Measurements from ENCODE around the gene KLHL5.

KLHL5 gene

DNA sequence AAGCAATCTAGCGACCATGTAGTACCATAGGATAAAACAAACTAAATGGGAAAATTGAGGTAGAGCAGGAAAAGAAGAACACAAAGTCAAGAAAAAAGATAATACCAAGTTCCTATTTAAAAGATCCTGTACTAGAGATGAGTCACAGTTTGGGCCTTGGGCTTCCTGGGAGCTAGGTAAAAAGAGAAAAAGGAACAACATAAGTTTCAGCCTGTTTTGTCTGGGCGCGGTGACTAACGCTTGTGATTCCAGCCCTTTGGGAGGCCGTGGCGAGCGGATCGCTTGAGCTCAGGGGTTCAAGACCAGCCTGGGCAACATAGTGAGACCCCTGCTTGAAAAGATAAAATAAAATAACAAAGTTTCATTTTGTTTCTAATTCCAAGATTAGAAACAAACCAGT lies 15.8 kb upstream of the KLHL5 start:
- no peak overlapping the region for H3K4me3 ChIP-seq (ENCODE audit: low read depth, low read length)
- H2AFZ ChIP-seq = no peak overlapping the region
- no peaks in the 10 kb centered on the region for H3K9me3 ChIP-seq (ENCODE audit: control insufficient read depth, low read length)
- no peaks in the 10 kb centered on the region for H3K36me3 ChIP-seq (ENCODE audit: control insufficient read depth, insufficient read depth, low read length)
- TF ChIP-seq, protein P1, sequence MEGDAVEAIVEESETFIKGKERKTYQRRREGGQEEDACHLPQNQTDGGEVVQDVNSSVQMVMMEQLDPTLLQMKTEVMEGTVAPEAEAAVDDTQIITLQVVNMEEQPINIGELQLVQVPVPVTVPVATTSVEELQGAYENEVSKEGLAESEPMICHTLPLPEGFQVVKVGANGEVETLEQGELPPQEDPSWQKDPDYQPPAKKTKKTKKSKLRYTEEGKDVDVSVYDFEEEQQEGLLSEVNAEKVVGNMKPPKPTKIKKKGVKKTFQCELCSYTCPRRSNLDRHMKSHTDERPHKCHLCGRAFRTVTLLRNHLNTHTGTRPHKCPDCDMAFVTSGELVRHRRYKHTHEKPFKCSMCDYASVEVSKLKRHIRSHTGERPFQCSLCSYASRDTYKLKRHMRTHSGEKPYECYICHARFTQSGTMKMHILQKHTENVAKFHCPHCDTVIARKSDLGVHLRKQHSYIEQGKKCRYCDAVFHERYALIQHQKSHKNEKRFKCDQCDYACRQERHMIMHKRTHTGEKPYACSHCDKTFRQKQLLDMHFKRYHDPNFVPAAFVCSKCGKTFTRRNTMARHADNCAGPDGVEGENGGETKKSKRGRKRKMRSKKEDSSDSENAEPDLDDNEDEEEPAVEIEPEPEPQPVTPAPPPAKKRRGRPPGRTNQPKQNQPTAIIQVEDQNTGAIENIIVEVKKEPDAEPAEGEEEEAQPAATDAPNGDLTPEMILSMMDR (IDR thresholded peaks at IDR 0.05) = no peak
- no peak overlapping the region for H3K27ac ChIP-seq
- H3K79me2 ChIP-seq = no peaks in the 10 kb centered on the region
- H3K27me3 ChIP-seq (ENCODE audit: control insufficient read depth, insufficient read depth, low read length) = no peaks in the 10 kb centered on the region
- H3K4me1 ChIP-seq = no peaks in the 10 kb centered on the region
- H3K4me2 ChIP-seq (ENCODE audit: low read length) = no peak overlapping the region
- H3K9ac ChIP-seq = no peak overlapping the region

DNA sequence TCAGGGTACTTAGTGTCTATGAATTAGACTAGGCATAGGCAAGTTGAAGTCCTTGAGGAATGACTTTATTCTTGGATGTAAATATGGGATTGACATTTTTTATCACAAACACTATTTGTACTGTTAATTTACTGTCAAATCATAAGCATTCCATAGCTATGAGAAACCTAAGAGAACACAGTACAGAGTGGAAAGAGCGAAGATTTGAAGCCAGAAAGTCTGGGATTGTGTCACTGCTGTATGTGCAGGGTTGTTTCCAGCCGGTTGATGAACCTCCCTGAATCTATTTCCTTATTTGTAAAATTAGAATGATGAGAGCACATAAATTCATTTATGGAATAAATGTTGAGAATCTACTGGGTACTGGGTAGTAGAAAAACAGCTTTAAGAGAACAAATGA lies 14.4 kb upstream of the KLHL5 start:
- no peaks in the 10 kb centered on the region for H3K36me3 ChIP-seq (ENCODE audit: control insufficient read depth, insufficient read depth, low read length)
- no peaks in the 10 kb centered on the region for H3K9me3 ChIP-seq (ENCODE audit: control insufficient read depth, low read length)
- H3K4me2 ChIP-seq (ENCODE audit: low read length) = no peak overlapping the region
- H3K4me1 ChIP-seq = no peaks in the 10 kb centered on the region
- TF ChIP-seq, protein P1 (IDR thresholded peaks at IDR 0.05) = no peak
- no peaks in the 10 kb centered on the region for H3K79me2 ChIP-seq
- no peak overlapping the region for H2AFZ ChIP-seq
- H3K4me3 ChIP-seq (ENCODE audit: low read depth, low read length) = no peak overlapping the region
- H3K27ac ChIP-seq = no peak overlapping the region
- no peak overlapping the region for H3K9ac ChIP-seq
- no peaks in the 10 kb centered on the region for H3K27me3 ChIP-seq (ENCODE audit: control insufficient read depth, insufficient read depth, low read length)

DNA sequence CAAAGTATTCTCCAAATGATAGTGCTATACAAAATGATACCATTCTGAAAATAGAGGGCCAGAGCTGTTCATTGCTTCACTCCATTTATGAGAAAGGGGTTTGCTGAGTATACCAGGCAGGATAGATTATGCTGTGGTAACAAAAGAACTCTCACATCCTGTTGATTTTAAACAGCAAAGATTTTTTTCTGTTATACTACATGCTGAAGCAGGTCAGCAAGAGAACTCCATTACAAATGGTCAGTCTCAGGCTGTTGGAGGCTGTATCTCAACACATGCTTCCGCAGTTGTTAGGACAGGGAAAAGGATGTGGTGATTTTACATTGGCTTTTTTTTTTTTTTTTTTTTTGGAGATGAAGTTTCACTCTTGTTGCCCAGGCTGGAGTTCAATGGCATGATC lies 13.7 kb upstream of the KLHL5 start:
- H3K27me3 ChIP-seq (ENCODE audit: control insufficient read depth, insufficient read depth, low read length) = no peaks in the 10 kb centered on the region
- no peak overlapping the region for H3K4me2 ChIP-seq (ENCODE audit: low read length)
- no peak overlapping the region for H3K4me3 ChIP-seq (ENCODE audit: low read depth, low read length)
- no peaks in the 10 kb centered on the region for H3K36me3 ChIP-seq (ENCODE audit: control insufficient read depth, insufficient read depth, low read length)
- no peaks in the 10 kb centered on the region for H3K9me3 ChIP-seq (ENCODE audit: control insufficient read depth, low read length)
- H3K27ac ChIP-seq = no peak overlapping the region
- H3K4me1 ChIP-seq = no peaks in the 10 kb centered on the region
- H3K9ac ChIP-seq = no peak overlapping the region
- H2AFZ ChIP-seq = no peak overlapping the region
- TF ChIP-seq, protein P1 (IDR thresholded peaks at IDR 0.05) = no peak
- H3K79me2 ChIP-seq = no peaks in the 10 kb centered on the region

DNA sequence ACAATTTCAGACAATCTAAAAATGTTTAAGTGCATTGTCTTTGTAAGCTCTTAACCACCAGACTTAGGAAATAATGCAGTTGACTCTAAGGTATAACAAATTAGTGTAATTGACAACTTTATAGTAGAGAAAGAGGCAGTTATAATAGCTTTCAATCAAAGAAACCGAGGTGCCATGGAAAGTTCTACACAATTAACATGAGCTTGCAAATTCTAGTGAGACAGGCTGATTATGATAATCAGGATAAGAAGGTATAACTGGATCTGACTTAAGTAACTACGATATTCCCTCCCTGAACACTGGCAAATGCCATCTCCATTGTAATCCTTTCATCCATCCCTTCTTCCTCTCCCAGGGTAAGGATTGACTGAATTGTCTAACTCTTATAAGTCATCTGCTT lies 11.4 kb upstream of the KLHL5 start:
- H3K4me3 ChIP-seq (ENCODE audit: low read depth, low read length) = no peak overlapping the region

DNA sequence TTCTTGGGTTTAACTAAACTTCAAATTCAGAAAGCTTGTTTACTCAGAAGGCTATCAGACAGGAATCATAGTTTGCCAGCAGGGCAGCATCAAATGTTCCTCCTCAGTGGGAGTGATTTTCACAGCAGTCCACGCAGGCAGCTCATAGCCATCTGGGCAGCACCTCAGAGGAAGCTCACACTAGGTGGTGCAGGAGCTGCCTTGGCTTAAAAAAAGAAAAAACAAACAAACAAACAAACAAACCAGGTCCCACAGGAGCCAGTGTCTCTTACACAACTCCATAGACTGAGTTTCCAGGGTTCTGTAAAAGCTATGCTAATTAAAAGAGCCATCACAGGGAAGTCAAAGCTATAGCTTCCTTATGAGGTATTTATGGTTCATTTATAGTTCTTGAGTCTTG lies 10.5 kb upstream of the KLHL5 start:
- no peak overlapping the region for H3K27ac ChIP-seq
- H2AFZ ChIP-seq = no peak overlapping the region
- H3K27me3 ChIP-seq (ENCODE audit: control insufficient read depth, insufficient read depth, low read length) = no peaks in the 10 kb centered on the region
- H3K79me2 ChIP-seq = no peaks in the 10 kb centered on the region
- TF ChIP-seq, protein P1 (IDR thresholded peaks at IDR 0.05) = no peak
- H3K9me3 ChIP-seq (ENCODE audit: control insufficient read depth, low read length) = no peaks in the 10 kb centered on the region
- no peak overlapping the region for H3K9ac ChIP-seq
- no peaks in the 10 kb centered on the region for H3K36me3 ChIP-seq (ENCODE audit: control insufficient read depth, insufficient read depth, low read length)
- no peak overlapping the region for H3K4me2 ChIP-seq (ENCODE audit: low read length)
- H3K4me1 ChIP-seq = no peaks in the 10 kb centered on the region
- H3K4me3 ChIP-seq (ENCODE audit: low read depth, low read length) = no peak overlapping the region

More for the DNA sequence above, 11.4 kb upstream of the KLHL5 start:
- Histone ChIP-seq H3K9ac (no peak overlapping the region), H3K9me3 (ENCODE audit: control insufficient read depth, low read length) (no peaks in the 10 kb centered on the region), H3K4me2 (ENCODE audit: low read length) (no peak overlapping the region), H3K27me3 (ENCODE audit: control insufficient read depth, insufficient read depth, low read length) (no peaks in the 10 kb centered on the region), H3K4me1 (no peaks in the 10 kb centered on the region), H3K36me3 (ENCODE audit: control insufficient read depth, insufficient read depth, low read length) (no peaks in the 10 kb centered on the region), H3K79me2 (no peaks in the 10 kb centered on the region), H2AFZ (no peak overlapping the region), H3K27ac (no peak overlapping the region)
- TF ChIP-seq, protein P1 (IDR thresholded peaks at IDR 0.05) = no peak
